Vagina (tissue), 2 donors: ENCODE measurements around the gene TEX264. TPM values are rescaled to one million over a fixed set of nuclear protein-coding genes. Genes with fewer than 3 reads are reported as not detected.

ENCODE experiments used
- DNase-seq, 2 donors: peaks; one replicate each; pipeline ENCODE4 v3.0.0-alpha.2; 2017; ENCODE audit errors: extremely low spot score in 2 of 2
- H3K27ac ChIP-seq: fragments of 200-600 bp; sonication (generic); one replicate; pipeline ENCODE4 v1.5.1; 2019
- H3K27me3 ChIP-seq: fragments of 200-600 bp; sonication (generic); one replicate; pipeline ENCODE4 v1.5.1; 2019
- H3K36me3 ChIP-seq, 2 donors: fragments of 200-600 bp; sonication (generic); one replicate each; pipeline ENCODE4 v1.5.1; 2017 to 2019
- H3K4me1 ChIP-seq: fragments of 200-600 bp; sonication (generic); one replicate; pipeline ENCODE4 v1.5.1; 2019
- H3K4me3 ChIP-seq, 2 donors: fragments of 200-600 bp; sonication (generic); 1 replicate in 1 of 2; 2 replicates in 1 of 2; pipeline ENCODE4 v1.5.1; 2016 to 2019
- H3K9me3 ChIP-seq: fragments of 200-600 bp; sonication (generic); one replicate; pipeline ENCODE4 v1.5.1; 2019
- CTCF ChIP-seq, 3 experiments: fragments of 450-650 bp in 2 of 3; fragments of 200-600 bp in 1 of 3; sonication (generic) in 1 of 3; IDR thresholded peaks; one replicate each; pipeline ENCODE4 v1.5.1; 2017 to 2019; ENCODE audit warnings: antibody characterized with exemption in 3 of 3, mild to moderate bottlenecking in 2 of 3, moderate library complexity in 2 of 3
- POLR2A ChIP-seq, 2 donors: fragments of 450-650 bp; IDR thresholded peaks; one replicate each; pipeline ENCODE4 v1.6.1; 2017; ENCODE audit warnings: antibody characterized with exemption in 2 of 2, mild to moderate bottlenecking in 2 of 2, moderate library complexity in 2 of 2
- POLR2AphosphoS5 ChIP-seq, 2 donors: sonication (generic); formaldehyde crosslinking; IDR thresholded peaks; one replicate each; pipeline ENCODE4 v1.9.0; 2017; ENCODE audit warnings: antibody characterized with exemption in 2 of 2, mild to moderate bottlenecking in 2 of 2, low read depth in 1 of 2; ENCODE audit not compliant: insufficient read depth in 1 of 2
- intact Hi-C: fragments of 100-400 bp; cut with DNase I; formaldehyde crosslinking; loops from one replicate; pipeline ENCODE4 v1.15.1; 2023
- total RNA-seq: library from RNA; depleted of rRNA; stranded (reverse); fragments of >200 nt; gene quantifications from one replicate; pipeline ENCODE4 v1.2.3, GENCODE V29; 2016

The TEX264 gene
- total RNA-seq, 1 donor from 2014 or later, result 66.8 TPM

DNA sequence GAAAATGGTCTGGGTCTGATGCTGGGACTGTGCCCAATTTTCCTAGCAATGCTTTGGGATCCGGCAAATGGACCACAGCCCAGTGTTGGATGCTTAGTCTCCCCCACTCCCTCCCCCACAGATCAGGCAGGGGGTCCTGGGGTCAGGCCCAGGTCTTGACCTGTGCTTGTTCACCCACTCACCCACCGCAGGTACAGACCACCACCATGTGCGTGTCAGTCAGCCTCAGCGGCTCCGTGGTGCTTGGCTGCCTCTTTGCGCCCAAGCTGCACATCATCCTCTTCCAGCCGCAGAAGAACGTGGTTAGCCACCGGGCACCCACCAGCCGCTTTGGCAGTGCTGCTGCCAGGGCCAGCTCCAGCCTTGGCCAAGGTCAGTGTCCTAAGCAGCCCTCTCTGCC lies 46.4 kb downstream of the TEX264 start:
- intact Hi-C loops, result no loop called here
- H3K36me3 ChIP-seq, result no peaks in the 10 kb centered on the region
- no peaks in the 10 kb centered on the region for H3K4me1 ChIP-seq
- DNase-seq, result no peak
- TF ChIP-seq CTCF (IDR thresholded peaks at IDR 0.05), result no peak
- no peak for TF ChIP-seq POLR2AphosphoS5 (IDR thresholded peaks at IDR 0.05; ENCODE audit: insufficient read depth in 1 of 2, low read depth in 1 of 2)
- no peak for TF ChIP-seq POLR2A (IDR thresholded peaks at IDR 0.05)
- no peak overlapping the region for H3K27ac ChIP-seq
- H3K4me3 ChIP-seq, result no peak overlapping the region
- no peaks in the 10 kb centered on the region for H3K27me3 ChIP-seq
- H3K9me3 ChIP-seq, result no peaks in the 10 kb centered on the region

DNA sequence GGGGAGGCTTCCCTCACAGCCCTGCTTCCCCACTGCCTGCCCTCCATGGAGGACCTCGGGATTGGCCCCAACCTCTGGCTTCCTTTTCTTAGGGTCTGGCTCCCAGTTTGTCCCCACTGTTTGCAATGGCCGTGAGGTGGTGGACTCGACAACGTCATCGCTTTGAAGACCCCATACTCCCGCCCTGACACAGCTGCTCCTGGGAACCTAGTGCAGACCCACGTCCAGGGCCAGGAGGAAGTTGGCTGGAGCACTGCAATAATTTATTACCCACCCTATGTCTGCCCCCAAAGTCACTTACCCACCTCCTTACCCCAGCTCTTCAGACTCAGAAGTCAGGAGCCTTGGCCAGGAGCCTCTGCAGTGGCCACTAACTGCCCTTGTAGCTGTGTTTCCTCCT lies 46.9 kb downstream of the TEX264 start:
- DNase-seq, result no peak
- intact Hi-C loops, result no loop called here
- H3K9me3 ChIP-seq, result no peaks in the 10 kb centered on the region

DNA sequence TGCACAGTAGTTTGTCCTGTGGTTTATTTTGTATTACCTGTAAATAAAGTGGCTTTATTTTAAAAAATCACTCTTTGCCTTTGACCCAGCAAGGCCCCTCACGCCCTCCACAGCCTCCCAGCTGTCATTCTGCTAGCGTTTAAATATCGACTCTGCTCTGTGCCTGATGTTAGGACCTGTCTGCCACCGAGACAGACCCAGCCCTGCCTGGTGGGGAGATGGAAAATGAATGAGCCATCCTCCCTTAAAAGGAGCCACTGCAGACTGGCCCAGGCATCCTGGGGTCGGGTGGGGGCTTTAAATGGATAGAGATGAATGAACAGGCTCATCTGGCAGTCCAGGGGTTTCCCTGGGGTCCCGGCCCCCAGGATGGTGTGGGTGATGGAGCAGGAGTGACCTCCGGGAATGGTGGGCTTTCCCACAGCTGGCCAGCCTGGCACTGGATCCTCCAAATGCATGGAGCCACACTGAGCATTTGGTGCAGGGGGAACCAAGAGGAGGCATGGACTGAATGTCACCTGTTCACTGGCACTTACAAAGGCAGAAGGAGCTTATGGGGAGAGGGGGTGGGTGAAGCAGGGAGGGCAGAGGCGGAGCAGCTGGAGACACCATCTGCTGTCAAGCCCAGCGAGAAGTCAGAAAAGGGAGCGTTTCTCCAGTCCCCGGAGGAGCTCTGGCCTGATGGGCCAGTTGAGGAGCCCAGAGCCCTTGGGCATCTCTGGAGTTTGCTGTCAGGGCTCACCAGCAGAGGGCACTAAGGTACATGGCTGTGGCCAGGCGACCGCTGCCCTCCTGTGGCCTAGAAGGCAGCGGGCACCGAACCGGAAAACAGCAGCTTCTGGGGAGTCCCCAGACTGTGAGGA lies 47.7 kb downstream of the TEX264 start:
- H3K4me1 ChIP-seq, result no peaks in the 10 kb centered on the region
- DNase-seq, result peak in 1 of 2 donors; percentile 85
- H3K27ac ChIP-seq, result no peak overlapping the region
- TF ChIP-seq POLR2AphosphoS5 (IDR thresholded peaks at IDR 0.05; ENCODE audit: insufficient read depth in 1 of 2, low read depth in 1 of 2) (no peak), CTCF (IDR thresholded peaks at IDR 0.05) (peak in 1 of 3 experiments; percentile 21)
- H3K9me3 ChIP-seq, result no peaks in the 10 kb centered on the region
- no peak overlapping the region for H3K4me3 ChIP-seq
- H3K27me3 ChIP-seq, result no peaks in the 10 kb centered on the region
- intact Hi-C loops, result no loop called here
- no peaks in the 10 kb centered on the region for H3K36me3 ChIP-seq

More for the DNA sequence above, 46.9 kb downstream of the TEX264 start:
- Histone ChIP-seq H3K36me3 (no peaks in the 10 kb centered on the region), H3K4me1 (no peaks in the 10 kb centered on the region), H3K4me3 (no peak overlapping the region), H3K27me3 (no peaks in the 10 kb centered on the region), H3K27ac (no peak overlapping the region)
- TF ChIP-seq POLR2AphosphoS5 (IDR thresholded peaks at IDR 0.05; ENCODE audit: insufficient read depth in 1 of 2, low read depth in 1 of 2), result no peak
- TF ChIP-seq POLR2A (IDR thresholded peaks at IDR 0.05), result no peak
- TF ChIP-seq CTCF (IDR thresholded peaks at IDR 0.05), result no peak

GRCh38 chr3:51719410-51720025 lies 48.5 kb downstream of the TEX264 start:
- no peak overlapping the region for H3K4me3 ChIP-seq
- H3K36me3 ChIP-seq, result no peaks in the 10 kb centered on the region
- H3K27me3 ChIP-seq, result no peaks in the 10 kb centered on the region
- H3K4me1 ChIP-seq, result no peaks in the 10 kb centered on the region
- no peaks in the 10 kb centered on the region for H3K9me3 ChIP-seq
- no peak overlapping the region for H3K27ac ChIP-seq
- no peak for DNase-seq
- no peak for TF ChIP-seq CTCF (IDR thresholded peaks at IDR 0.05)
- no peak for TF ChIP-seq POLR2A (IDR thresholded peaks at IDR 0.05)
- TF ChIP-seq POLR2AphosphoS5 (IDR thresholded peaks at IDR 0.05; ENCODE audit: insufficient read depth in 1 of 2, low read depth in 1 of 2), result no peak
- intact Hi-C loops, result no loop called here
